HCT116 (cell line): ENCODE measurements around the gene LGALS12. TPM values are rescaled to one million over a fixed set of nuclear protein-coding genes. Genes with fewer than 3 reads are reported as not detected.

Experiments
- ATAC-seq: fragments of 200-7000 bp; cut with Tn5 transposase; 2 replicates; pipeline ENCODE4 v1.9.1; 2020; ENCODE audit warnings: mild to moderate bottlenecking, moderate library complexity
- BruUV-seq: library from RNA; stranded (reverse); fragments of 400-500 nt; replicated peaks from 2 replicates; lab custom pipeline; 2021; lab: Mats Ljungman, UMichigan
- CTCF ChIA-PET: fragments of 300-600 bp; sonication (Branson Sonifier 250); formaldehyde crosslinking; loops from one replicate; lab custom pipeline; 2021; ENCODE audit warnings: antibody characterized with exemption; lab: Charles Lee
- POLR2A ChIA-PET: fragments of 300-600, 350-600 bp; sonication (Branson Sonifier 250); formaldehyde crosslinking; loops from one replicate; lab custom pipeline; 2021; ENCODE audit warnings: antibody characterized with exemption; lab: Charles Lee
- RAD21 ChIA-PET, 2 experiments: fragments of 300-600 bp; sonication (Branson Sonifier 250); formaldehyde crosslinking; loops; one replicate each; lab custom pipeline; 2023; ENCODE audit warnings: low total read pairs in 2 of 2; ENCODE audit not compliant: uncharacterized antibody in 2 of 2, unreplicated experiment in 2 of 2, low non-redundant PET in 1 of 2; lab: Charles Lee
- DNase-seq: peaks from one replicate; pipeline ENCODE4 v3.0.0-alpha.2; 2010; ENCODE audit warnings: low read depth, low spot score
- H2AFZ ChIP-seq: fragments of 200-600 bp; shearing (Covaris generic), sonication (generic); 2 replicates; pipeline ENCODE4 v1.6.1; 2017; ENCODE audit warnings: low read depth, mixed run types, mixed read lengths, antibody characterized with exemption, low read length; ENCODE audit not compliant: poor library complexity, severe bottlenecking
- H3K27ac ChIP-seq: 2 replicates; pipeline ENCODE4 v1.5.1; 2012; ENCODE audit warnings: low read depth, low read length
- H3K27me3 ChIP-seq: fragments of 200-600 bp; sonication (generic); 2 replicates; pipeline ENCODE4 v1.6.1; 2016; ENCODE audit warnings: mixed run types, low read length, mixed read lengths; ENCODE audit not compliant: insufficient read depth
- H3K36me3 ChIP-seq, 2 experiments: fragments of 200-500 bp in 1 of 2; fragments of 200-600 bp in 1 of 2; sonication (Bioruptor generic) in 1 of 2; sonication (generic) in 1 of 2; 2 replicates each; pipeline versions ENCODE4 v1.5.1 to v1.6.1; 2014 to 2016; ENCODE audit warnings: low read length in 2 of 2, inconsistent platforms in 1 of 2, mixed read lengths in 1 of 2, mixed run types in 1 of 2; ENCODE audit not compliant: insufficient read depth in 2 of 2, control insufficient read depth in 1 of 2
- H3K4me1 ChIP-seq, 2 experiments: fragments of 200-600 bp in 1 of 2; sonication (generic) in 1 of 2; 2 replicates each; pipeline versions ENCODE4 v1.5.1 to v1.6.1; 2012 to 2017; ENCODE audit warnings: low read length in 2 of 2, inconsistent platforms in 1 of 2, mild to moderate bottlenecking in 1 of 2, mixed read lengths in 1 of 2, mixed run types in 1 of 2, moderate library complexity in 1 of 2; ENCODE audit not compliant: insufficient read depth in 2 of 2, control insufficient read depth in 1 of 2
- H3K4me2 ChIP-seq: fragments of 200-600 bp; sonication (generic); 2 replicates; pipeline ENCODE4 v1.6.1; 2017; ENCODE audit warnings: mixed run types, low read length, mixed read lengths
- H3K4me3 ChIP-seq, 2 experiments: fragments of 200-600 bp in 1 of 2; sonication (generic) in 1 of 2; replicated peaks in 1 of 2; 2 replicates each; pipeline ENCODE4 v1.5.1; 2011 to 2016; ENCODE audit warnings: low read length in 2 of 2, control low read depth in 1 of 2, low read depth in 1 of 2, mild to moderate bottlenecking in 1 of 2, mixed read lengths in 1 of 2, mixed run types in 1 of 2
- H3K79me2 ChIP-seq: fragments of 200-600 bp; sonication (generic); 2 replicates; pipeline ENCODE4 v1.6.1; 2017; ENCODE audit warnings: mild to moderate bottlenecking, mixed run types, low read length, moderate library complexity, mixed read lengths; ENCODE audit not compliant: insufficient read depth
- H3K9ac ChIP-seq: fragments of 200-600 bp; sonication (generic); 2 replicates; pipeline ENCODE4 v1.6.1; 2016; ENCODE audit warnings: low read length, mixed read lengths
- H3K9me2 ChIP-seq: fragments of 200-600 bp; sonication (generic), shearing (Covaris generic); 2 replicates; pipeline ENCODE4 v1.6.1; 2017; ENCODE audit warnings: mixed run types, mild to moderate bottlenecking, moderate library complexity; ENCODE audit not compliant: insufficient read depth
- H3K9me3 ChIP-seq, 2 experiments: fragments of 200-500 bp in 1 of 2; fragments of 200-600 bp in 1 of 2; sonication (Bioruptor generic) in 1 of 2; sonication (generic) in 1 of 2; 2 replicates each; pipeline ENCODE4 v1.6.1; 2014 to 2017; ENCODE audit warnings: low read length in 2 of 2, mixed read lengths in 2 of 2, inconsistent platforms in 1 of 2, low read depth in 1 of 2, mild to moderate bottlenecking in 1 of 2, mixed run types in 1 of 2, moderate library complexity in 1 of 2; ENCODE audit not compliant: control insufficient read depth in 1 of 2, insufficient read depth in 1 of 2
- H4K20me1 ChIP-seq: fragments of 200-600 bp; sonication (generic), shearing (Covaris generic); 2 replicates; pipeline ENCODE4 v1.6.1; 2017; ENCODE audit warnings: mixed run types, mild to moderate bottlenecking, moderate library complexity; ENCODE audit not compliant: insufficient read depth
- CBX3 ChIP-seq: IDR thresholded peaks from 2 replicates; pipeline ENCODE4 v1.6.1; 2012; ENCODE audit warnings: low read depth
- CEBPB ChIP-seq: IDR thresholded peaks from 2 replicates; pipeline ENCODE4 v1.6.1; 2012; ENCODE audit warnings: low read depth
- EZH2 ChIP-seq: fragments of 200-600 bp; sonication (generic); IDR thresholded peaks from 2 replicates; pipeline ENCODE4 v1.6.1; 2017; ENCODE audit warnings: antibody characterized with exemption, mixed run types
- EZH2phosphoT487 ChIP-seq: fragments of 200-600 bp; IDR thresholded peaks from 2 replicates; pipeline ENCODE4 v1.6.1; 2018; ENCODE audit warnings: antibody characterized with exemption, borderline replicate concordance
- POLR2A ChIP-seq: IDR thresholded peaks from 2 replicates; pipeline ENCODE4 v1.7.0; 2011; ENCODE audit warnings: borderline replicate concordance; ENCODE audit not compliant: insufficient read depth, insufficient read length; ENCODE audit errors: extremely low read depth
- RAD21 ChIP-seq: IDR thresholded peaks from 2 replicates; pipeline ENCODE4 v1.6.1; 2012; ENCODE audit warnings: low read depth, mild to moderate bottlenecking
- SP1 ChIP-seq: IDR thresholded peaks from 2 replicates; pipeline ENCODE4 v1.6.1; 2012; ENCODE audit warnings: low read depth
- SRF ChIP-seq: IDR thresholded peaks from 2 replicates; pipeline ENCODE4 v1.6.1; 2012; ENCODE audit warnings: low read depth
- TCF7L2 ChIP-seq: IDR thresholded peaks from 2 replicates; pipeline ENCODE4 v1.7.0; 2011; ENCODE audit warnings: borderline replicate concordance, inconsistent platforms; ENCODE audit not compliant: insufficient read depth, insufficient read length; ENCODE audit errors: extremely low read depth
- YY1 ChIP-seq: IDR thresholded peaks from 2 replicates; pipeline ENCODE4 v1.6.1; 2011; ENCODE audit warnings: low read length, low read depth, moderate library complexity, mild to moderate bottlenecking; ENCODE audit not compliant: insufficient replicate concordance; ENCODE audit errors: extremely low read depth
- ZFX ChIP-seq: fragments of 450-650 bp; IDR thresholded peaks from 2 replicates; pipeline ENCODE4 v1.6.1; 2017
- ZNF274 ChIP-seq: fragments of 200-500 bp; sonication (Bioruptor generic); IDR thresholded peaks from 2 replicates; pipeline ENCODE4 v1.6.1; 2014; ENCODE audit warnings: mild to moderate bottlenecking, low read depth, low read length, inconsistent platforms
- intact Hi-C: fragments of 100-400 bp; cut with micrococcal nuclease; formaldehyde crosslinking; loops from 2 replicates; pipeline ENCODE4 v1.10.0; 2022
- total RNA-seq: library from RNA; stranded (reverse); gene quantifications from one replicate; pipeline ENCODE4 v1.2.1, GENCODE V29; 2021; ENCODE audit not compliant: unreplicated experiment
- TF ChIP-seq, protein P1 (sequence below): IDR thresholded peaks from 2 replicates; pipeline ENCODE4 v1.6.1; 2012
- TF ChIP-seq, protein P2 (sequence below): IDR thresholded peaks from 2 replicates; pipeline ENCODE4 v1.6.1; 2012; ENCODE audit warnings: low read depth
- TF ChIP-seq, protein P3 (sequence below): IDR thresholded peaks from 2 replicates; pipeline ENCODE4 v1.6.1; 2012
- TF ChIP-seq, protein P4 (sequence below), 3 experiments: fragments of 200-600 bp in 1 of 3; sonication (generic) in 1 of 3; IDR thresholded peaks in 2 of 3; conservative IDR thresholded peaks in 1 of 3; 2 replicates each; pipeline ENCODE4 v1.5.1; 2012 to 2017; ENCODE audit warnings: low read depth in 2 of 3, low read length in 2 of 3, antibody characterized with exemption in 1 of 3, borderline replicate concordance in 1 of 3, control low read depth in 1 of 3, mild to moderate bottlenecking in 1 of 3, mixed read lengths in 1 of 3, mixed run types in 1 of 3, moderate library complexity in 1 of 3; ENCODE audit not compliant: insufficient read depth in 1 of 3
- TF ChIP-seq, protein P5 (sequence below): IDR thresholded peaks from 2 replicates; pipeline ENCODE4 v1.6.1; 2011; ENCODE audit warnings: mild to moderate bottlenecking, low read length, moderate library complexity; ENCODE audit not compliant: insufficient replicate concordance; ENCODE audit errors: extremely low read depth

The LGALS12 gene
- total RNA-seq, 1 experiment from 2014 or later, result not detected

DNA sequence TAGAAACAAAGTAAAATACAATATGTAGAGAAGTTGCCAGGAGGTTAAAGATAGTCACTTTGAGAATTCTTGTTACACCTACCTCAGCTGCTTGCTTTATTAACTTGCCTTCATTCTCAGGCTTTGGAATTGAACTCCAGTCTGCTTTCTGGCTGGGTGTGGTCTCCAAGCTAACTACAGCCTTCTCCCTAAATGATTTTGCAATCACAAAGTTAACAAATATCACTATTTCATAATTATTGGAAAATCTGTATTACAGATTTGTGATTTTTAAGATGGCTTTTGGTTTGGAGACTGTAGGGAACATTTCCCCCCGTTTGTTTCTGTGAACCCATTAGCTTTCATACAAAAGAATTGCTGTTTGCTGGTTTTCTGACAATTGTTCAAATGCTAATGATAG is 17.1 kb upstream of the LGALS12 start:
- CTCF ChIA-PET, result interaction anchor here (4.0 kb wide), 1 partner anchor 9 kb away, joined by 18 read pairs; no protein-coding TSS in a partner anchor
- H3K4me2 ChIP-seq, result no peak overlapping the region
- intact Hi-C loops, result no loop called here

More for the DNA sequence above, 17.1 kb upstream of the LGALS12 start:
- ChIA-PET RAD21 (no interaction called here), POLR2A (no interaction called here)
- Histone ChIP-seq H3K36me3 (no peaks in the 10 kb centered on the region), H2AFZ (no peak overlapping the region), H4K20me1 (no peaks in the 10 kb centered on the region), H3K4me1 (no peaks in the 10 kb centered on the region), H3K9me2 (no peaks in the 10 kb centered on the region), H3K27ac (no peak overlapping the region), H3K4me3 (no peak overlapping the region), H3K27me3 (no peaks in the 10 kb centered on the region), H3K9ac (no peak overlapping the region), H3K79me2 (no peaks in the 10 kb centered on the region), H3K9me3 (0 out of 4 replicates have a peak, but pooled peaks cover 0 to 5% of the 10 kb centered on the region in 2 experiments)
- DNase-seq, result no peak
- no TSS peak for BruUV-seq
- TF ChIP-seq CEBPB (no peak), ZNF274 (no peak), SP1 (no peak), ZFX (no peak), TCF7L2 (no peak), SRF (no peak), EZH2phosphoT487 (no peak), POLR2A (no peak), CBX3 (no peak), EZH2 (no peak), RAD21 (no peak), YY1 (no peak)
- TF ChIP-seq, protein P1, sequence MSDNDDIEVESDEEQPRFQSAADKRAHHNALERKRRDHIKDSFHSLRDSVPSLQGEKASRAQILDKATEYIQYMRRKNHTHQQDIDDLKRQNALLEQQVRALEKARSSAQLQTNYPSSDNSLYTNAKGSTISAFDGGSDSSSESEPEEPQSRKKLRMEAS, result no peak
- TF ChIP-seq, protein P2, sequence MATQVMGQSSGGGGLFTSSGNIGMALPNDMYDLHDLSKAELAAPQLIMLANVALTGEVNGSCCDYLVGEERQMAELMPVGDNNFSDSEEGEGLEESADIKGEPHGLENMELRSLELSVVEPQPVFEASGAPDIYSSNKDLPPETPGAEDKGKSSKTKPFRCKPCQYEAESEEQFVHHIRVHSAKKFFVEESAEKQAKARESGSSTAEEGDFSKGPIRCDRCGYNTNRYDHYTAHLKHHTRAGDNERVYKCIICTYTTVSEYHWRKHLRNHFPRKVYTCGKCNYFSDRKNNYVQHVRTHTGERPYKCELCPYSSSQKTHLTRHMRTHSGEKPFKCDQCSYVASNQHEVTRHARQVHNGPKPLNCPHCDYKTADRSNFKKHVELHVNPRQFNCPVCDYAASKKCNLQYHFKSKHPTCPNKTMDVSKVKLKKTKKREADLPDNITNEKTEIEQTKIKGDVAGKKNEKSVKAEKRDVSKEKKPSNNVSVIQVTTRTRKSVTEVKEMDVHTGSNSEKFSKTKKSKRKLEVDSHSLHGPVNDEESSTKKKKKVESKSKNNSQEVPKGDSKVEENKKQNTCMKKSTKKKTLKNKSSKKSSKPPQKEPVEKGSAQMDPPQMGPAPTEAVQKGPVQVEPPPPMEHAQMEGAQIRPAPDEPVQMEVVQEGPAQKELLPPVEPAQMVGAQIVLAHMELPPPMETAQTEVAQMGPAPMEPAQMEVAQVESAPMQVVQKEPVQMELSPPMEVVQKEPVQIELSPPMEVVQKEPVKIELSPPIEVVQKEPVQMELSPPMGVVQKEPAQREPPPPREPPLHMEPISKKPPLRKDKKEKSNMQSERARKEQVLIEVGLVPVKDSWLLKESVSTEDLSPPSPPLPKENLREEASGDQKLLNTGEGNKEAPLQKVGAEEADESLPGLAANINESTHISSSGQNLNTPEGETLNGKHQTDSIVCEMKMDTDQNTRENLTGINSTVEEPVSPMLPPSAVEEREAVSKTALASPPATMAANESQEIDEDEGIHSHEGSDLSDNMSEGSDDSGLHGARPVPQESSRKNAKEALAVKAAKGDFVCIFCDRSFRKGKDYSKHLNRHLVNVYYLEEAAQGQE, result no peak
- TF ChIP-seq, protein P3, sequence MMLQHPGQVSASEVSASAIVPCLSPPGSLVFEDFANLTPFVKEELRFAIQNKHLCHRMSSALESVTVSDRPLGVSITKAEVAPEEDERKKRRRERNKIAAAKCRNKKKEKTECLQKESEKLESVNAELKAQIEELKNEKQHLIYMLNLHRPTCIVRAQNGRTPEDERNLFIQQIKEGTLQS, result no peak
- TF ChIP-seq, protein P4, sequence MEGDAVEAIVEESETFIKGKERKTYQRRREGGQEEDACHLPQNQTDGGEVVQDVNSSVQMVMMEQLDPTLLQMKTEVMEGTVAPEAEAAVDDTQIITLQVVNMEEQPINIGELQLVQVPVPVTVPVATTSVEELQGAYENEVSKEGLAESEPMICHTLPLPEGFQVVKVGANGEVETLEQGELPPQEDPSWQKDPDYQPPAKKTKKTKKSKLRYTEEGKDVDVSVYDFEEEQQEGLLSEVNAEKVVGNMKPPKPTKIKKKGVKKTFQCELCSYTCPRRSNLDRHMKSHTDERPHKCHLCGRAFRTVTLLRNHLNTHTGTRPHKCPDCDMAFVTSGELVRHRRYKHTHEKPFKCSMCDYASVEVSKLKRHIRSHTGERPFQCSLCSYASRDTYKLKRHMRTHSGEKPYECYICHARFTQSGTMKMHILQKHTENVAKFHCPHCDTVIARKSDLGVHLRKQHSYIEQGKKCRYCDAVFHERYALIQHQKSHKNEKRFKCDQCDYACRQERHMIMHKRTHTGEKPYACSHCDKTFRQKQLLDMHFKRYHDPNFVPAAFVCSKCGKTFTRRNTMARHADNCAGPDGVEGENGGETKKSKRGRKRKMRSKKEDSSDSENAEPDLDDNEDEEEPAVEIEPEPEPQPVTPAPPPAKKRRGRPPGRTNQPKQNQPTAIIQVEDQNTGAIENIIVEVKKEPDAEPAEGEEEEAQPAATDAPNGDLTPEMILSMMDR (IDR thresholded peaks at IDR 0.05 in 2 of 3, conservative IDR thresholded peaks at IDR 0.05 in 1 of 3; ENCODE audit: borderline replicate concordance in 1 of 3, insufficient read depth in 1 of 3, low read depth in 2 of 3, low read length in 2 of 3), result no peak
- TF ChIP-seq, protein P5, sequence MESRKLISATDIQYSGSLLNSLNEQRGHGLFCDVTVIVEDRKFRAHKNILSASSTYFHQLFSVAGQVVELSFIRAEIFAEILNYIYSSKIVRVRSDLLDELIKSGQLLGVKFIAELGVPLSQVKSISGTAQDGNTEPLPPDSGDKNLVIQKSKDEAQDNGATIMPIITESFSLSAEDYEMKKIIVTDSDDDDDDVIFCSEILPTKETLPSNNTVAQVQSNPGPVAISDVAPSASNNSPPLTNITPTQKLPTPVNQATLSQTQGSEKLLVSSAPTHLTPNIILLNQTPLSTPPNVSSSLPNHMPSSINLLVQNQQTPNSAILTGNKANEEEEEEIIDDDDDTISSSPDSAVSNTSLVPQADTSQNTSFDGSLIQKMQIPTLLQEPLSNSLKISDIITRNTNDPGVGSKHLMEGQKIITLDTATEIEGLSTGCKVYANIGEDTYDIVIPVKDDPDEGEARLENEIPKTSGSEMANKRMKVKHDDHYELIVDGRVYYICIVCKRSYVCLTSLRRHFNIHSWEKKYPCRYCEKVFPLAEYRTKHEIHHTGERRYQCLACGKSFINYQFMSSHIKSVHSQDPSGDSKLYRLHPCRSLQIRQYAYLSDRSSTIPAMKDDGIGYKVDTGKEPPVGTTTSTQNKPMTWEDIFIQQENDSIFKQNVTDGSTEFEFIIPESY, result no peak
- no peak for ATAC-seq
